Inflammatory macrophage treated with lipopolysaccharide for 1 hour (primary cell): ENCODE results near the gene TMX1.

Source experiments
- DNase-seq, 2 donors: peaks; one replicate each; pipeline ENCODE4 v3.0.0-alpha.2; 2020 to 2022

The TMX1 gene

DNA sequence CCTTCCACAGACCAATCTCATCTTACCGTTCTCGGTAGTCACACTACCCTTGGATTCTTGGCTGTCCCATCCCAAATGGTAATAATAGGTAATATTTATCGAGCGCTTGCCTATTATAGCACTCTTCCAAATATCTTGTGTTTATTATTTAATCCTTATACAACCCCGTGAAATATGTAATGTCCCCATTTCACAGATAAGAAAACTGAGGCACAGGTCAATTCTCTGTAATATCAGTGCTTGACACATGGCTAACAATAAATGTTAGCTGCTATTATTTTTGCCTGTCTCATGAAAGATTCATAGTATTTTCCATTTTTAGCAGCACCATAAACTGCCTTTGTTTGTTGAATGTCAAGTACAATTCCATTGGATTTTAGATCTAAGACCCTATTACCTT is 4.5 kb downstream of the TMX1 start:
- DNase-seq = no peak

DNA sequence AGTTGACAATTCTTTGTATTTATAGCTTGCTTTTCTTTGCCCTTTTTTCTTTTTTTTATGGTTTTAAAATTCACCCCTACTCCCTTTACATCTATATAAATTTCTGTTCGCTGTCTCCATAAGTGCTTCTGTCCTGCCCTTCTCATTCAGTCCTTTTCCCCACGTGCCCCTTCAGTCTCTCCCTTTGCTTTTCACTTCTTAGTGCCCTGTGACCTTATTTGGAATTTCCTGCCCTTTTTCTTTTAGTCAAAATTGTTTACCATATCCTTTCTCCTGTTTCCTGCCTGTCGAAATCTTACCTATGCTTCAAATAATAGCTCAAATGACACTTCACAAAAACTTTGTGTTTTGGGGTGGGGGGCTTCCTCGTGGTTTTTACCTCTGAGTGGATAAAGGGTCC is 6.0 kb downstream of the TMX1 start:
- no peak for DNase-seq

- DNase-seq = no peak
Observed at GRCh38 chr14:51248016-51248987, 8.3 kb downstream of the TMX1 start.

- DNase-seq = no peak
Observed at GRCh38 chr14:51251486-51251885, 11.4 kb downstream of the TMX1 start.

DNA sequence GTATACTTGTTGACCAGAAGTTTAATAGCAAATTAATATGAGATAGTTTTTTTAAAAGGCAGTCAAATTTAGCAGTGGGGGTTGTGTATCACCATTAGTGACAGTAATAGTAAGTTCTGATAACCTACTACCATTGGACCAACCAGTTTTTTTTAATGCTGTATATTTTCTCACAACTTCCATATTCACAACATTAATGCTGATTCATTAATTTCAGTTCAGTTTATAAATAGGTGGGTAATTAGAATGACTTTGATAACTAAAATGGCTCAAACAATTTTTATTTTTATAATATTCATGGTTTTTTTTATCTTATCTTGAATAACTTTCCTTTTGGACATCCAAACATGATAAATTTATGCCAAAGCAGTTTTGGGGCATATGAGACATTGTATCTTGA is 13.8 kb downstream of the TMX1 start:
- DNase-seq = no peak

DNA sequence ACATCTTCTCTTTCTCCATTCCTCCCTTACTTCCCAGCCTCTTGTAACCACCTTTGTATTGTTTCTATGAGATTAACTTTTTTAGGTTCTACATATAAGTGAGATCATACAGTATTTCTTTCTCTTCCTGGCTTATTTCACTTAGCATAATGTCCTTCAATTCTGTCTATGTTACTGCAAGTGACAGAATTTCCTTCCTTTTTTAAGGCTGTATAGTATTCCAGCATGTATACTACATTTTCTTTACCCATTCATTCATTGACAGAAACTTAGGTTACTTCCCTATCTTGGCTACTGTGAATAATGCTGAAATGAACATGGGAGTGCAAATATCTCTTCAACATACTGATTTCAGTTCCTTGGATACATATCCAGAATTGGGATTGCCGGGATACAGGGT is 18.2 kb downstream of the TMX1 start:
- no peak for DNase-seq

- DNase-seq = no peak
Observed at GRCh38 chr14:51258788-51259187, 18.7 kb downstream of the TMX1 start.

DNA sequence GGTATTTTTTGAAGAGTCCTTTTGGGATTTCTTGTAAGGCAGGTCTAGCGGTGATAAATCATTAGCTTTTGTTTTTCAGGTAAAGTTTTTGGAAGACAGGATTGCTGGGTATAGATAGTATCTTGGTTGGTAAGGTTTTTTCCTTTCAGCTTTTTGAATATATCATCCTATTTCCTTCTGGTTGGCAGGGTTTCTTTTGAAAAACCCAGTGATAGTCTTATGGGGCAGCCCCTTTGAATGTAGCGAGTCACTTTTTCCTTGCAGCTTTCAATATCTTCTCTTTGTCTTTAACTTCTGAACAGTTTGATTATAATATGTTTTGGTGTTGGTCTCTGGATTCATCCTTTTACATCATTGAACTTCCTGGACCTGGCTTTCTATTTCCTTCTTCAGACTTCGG is 20.2 kb downstream of the TMX1 start:
- DNase-seq = no peak

GRCh38 chr14:51261151-51261550 is 21.1 kb downstream of the TMX1 start:
- DNase-seq = no peak

DNA sequence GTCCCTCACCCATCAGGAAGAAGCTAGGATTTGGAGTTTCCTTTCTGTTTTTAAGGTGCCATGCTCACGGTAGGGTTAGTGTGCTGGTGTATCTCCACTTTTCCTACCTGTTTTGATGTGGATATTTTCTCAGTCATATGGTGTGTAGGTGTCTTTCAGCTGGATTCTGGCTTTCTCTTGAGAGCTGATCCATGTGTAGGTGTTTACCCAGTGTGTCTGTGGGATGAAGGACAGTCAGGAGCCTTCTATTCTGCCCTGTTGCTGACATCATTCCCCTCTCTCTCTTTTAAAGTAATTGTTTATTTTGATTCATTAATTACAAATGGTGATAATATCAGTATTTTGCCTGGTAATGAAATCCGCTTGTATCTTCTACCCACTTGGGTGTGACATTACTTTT is 22.8 kb downstream of the TMX1 start:
- DNase-seq = no peak

- no peak for DNase-seq
Observed at GRCh38 chr14:51269634-51270033, 29.6 kb downstream of the TMX1 start.

GRCh38 chr14:51276605-51277004 is 36.6 kb downstream of the TMX1 start:
- no peak for DNase-seq

GRCh38 chr14:51277753-51278415 is 37.8 kb downstream of the TMX1 start:
- DNase-seq = no peak

DNA sequence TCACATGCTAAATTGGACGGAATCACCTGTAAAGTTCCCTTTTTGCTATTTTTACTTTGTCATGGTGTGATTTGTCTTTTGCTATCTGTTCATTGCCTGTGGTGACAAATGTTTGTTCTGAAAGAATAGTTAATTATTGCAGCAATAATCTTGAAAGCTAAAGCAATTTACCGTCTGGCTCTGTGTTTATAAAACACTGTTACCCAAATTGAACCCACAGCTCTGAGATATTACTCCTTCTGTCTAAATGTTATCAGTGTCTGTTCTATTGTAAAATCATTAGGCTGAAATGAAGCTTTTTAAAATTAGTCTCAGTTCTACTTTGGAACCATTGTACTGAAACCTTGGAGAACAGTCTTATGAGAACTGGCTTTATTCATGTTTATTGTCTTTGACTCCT is 42.5 kb downstream of the TMX1 start:
- DNase-seq = no peak

DNA sequence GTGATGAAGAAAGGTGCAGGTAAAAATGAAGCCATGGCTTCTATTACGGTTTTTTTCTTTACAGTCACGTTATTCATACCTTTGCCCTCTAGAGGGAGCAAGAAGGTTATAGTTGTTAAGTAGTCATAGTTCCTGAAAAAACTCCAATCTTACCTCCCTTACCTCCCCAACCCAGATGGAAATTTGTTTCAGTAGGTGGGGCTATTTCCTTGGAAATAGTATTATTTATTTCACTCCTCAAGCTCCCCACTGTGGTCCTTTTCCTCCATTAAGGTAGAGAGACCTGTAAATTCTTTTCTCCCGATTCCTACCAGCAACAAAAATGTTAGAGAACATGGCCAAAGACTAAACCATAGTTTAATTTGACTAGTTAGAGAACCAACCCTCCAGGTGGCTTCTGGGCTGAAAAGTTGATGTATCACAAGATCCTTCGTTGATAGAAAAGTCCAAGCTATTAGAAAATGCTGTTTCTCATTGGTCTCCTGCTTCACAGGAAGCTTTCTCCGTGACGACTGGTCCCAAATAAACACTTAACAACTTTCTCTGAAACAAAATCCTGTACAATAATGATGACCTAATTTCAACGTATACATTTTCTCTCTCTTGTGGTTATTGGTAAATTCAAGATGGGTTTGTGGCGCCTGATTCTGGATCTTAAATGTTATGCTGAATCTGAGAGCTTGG is 43.5 kb downstream of the TMX1 start:
- DNase-seq = peak; percentile 44 to 64

DNA sequence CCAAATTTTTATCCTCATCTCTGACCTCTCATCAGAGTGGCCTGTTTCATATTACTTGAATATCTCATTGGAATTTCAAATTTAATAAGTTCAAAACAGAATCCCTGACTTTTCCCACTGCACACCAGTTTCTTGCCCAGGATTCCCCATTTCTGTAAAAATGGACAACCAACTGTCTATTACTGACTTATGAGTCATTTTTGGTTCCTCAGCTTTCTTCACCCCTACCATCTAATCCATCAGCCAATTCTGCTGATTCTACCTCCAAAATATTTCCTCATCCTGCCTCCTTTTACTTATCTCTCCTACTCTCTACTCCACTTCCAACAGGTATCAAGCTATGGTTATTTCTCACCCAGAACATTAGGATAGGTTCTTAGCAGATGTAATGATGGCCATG is 44.2 kb downstream of the TMX1 start:
- DNase-seq = no peak

DNA sequence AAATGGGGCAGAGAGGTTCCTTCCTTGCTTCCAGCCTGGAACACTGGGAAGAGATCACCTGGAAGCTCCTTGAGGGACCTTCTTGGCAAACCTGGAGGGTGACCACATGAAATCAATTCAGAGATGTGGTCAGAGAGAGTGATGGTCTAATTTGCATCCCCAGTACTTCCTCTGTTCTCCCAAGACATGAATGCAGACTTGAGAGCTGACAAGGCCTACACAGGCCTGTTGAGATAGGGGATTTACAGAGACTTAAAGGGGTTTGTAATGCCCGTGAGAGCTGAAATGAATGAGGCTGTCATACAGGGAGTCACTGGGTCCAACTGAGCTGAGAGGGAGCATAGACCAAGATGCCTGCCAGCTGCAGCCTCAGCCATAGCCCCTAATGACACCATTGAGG is 45.1 kb downstream of the TMX1 start:
- DNase-seq = no peak

GRCh38 chr14:51289169-51289568 is 49.1 kb downstream of the TMX1 start:
- no peak for DNase-seq

DNA sequence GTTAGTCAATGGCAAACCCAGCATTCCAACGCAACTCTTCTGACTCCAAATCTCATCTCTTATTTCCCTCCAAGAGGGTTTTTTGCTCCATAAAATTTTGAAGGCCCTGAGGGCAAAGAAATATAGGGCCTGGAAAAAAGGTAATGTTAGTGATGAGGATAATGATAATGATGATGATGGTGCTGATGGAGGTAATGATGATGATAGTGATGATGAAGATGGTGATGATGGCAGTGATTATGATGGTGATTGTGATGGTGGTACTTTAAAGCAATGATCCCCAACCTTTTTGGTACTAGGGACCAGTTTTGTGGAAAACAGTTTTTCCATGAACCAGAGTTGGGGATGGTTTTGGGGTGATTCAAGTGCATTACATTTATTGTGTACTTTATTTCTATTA is 50.1 kb downstream of the TMX1 start:
- no peak for DNase-seq

- DNase-seq = no peak
Observed at GRCh38 chr14:51291016-51291415, 51.0 kb downstream of the TMX1 start.

- DNase-seq = no peak
Observed at GRCh38 chr14:51293149-51293911, 53.3 kb downstream of the TMX1 start.

- DNase-seq = no peak
Observed at GRCh38 chr14:51293912-51294389, 53.9 kb downstream of the TMX1 start.
